Measurements from ENCODE around the gene NUDT4.

The NUDT4 gene

GRCh38 chr12:93441617-93442410, 64.1 kb downstream of the NUDT4 start, which contains the start of gene UBE2N:
UBE2N (minus strand) TSS chr12:93441947; CDS start chr12:93441884, 63 bp downstream.
- peak within 1 kb of the TSS; percentile 87 for H3K4me3 ChIP-seq (ENCODE audit: low read length)
- DNase-seq (ENCODE audit: low read depth), result peak; percentile 96
- no peak for TF ChIP-seq CTCF (IDR thresholded peaks at IDR 0.05; ENCODE audit: insufficient read depth, low read depth, low read length, missing control alignments)

- H3K4me3 ChIP-seq (ENCODE audit: low read length), result peak overlapping the region; percentile 87
- DNase-seq (ENCODE audit: low read depth), result peak; percentile 55
- TF ChIP-seq CTCF (IDR thresholded peaks at IDR 0.05; ENCODE audit: insufficient read depth, low read depth, low read length, missing control alignments), result peak; percentile 4
These were observed 65.0 kb downstream of the NUDT4 start for GRCh38 chr12:93442411-93443340.

GRCh38 chr12:93443576-93443975, 65.9 kb downstream of the NUDT4 start:
- no peak overlapping the region for H3K4me3 ChIP-seq (ENCODE audit: low read length)
- peak; percentile 66 for DNase-seq (ENCODE audit: low read depth)
- no peak for TF ChIP-seq CTCF (IDR thresholded peaks at IDR 0.05; ENCODE audit: insufficient read depth, low read depth, low read length, missing control alignments)

GRCh38 chr12:93447555-93448290, 70.0 kb downstream of the NUDT4 start:
- no peak for TF ChIP-seq CTCF (IDR thresholded peaks at IDR 0.05; ENCODE audit: insufficient read depth, low read depth, low read length, missing control alignments)
- DNase-seq (ENCODE audit: low read depth), result no peak
- H3K4me3 ChIP-seq (ENCODE audit: low read length), result no peak overlapping the region

- peak; percentile 42 for DNase-seq (ENCODE audit: low read depth)
- TF ChIP-seq CTCF (IDR thresholded peaks at IDR 0.05; ENCODE audit: insufficient read depth, low read depth, low read length, missing control alignments), result no peak
- H3K4me3 ChIP-seq (ENCODE audit: low read length), result no peak overlapping the region
These were observed 71.1 kb downstream of the NUDT4 start for GRCh38 chr12:93448796-93449195.

- no peak for DNase-seq (ENCODE audit: low read depth)
- TF ChIP-seq CTCF (IDR thresholded peaks at IDR 0.05; ENCODE audit: insufficient read depth, low read depth, low read length, missing control alignments), result no peak
- H3K4me3 ChIP-seq (ENCODE audit: low read length), result no peak overlapping the region
These were observed 71.6 kb downstream of the NUDT4 start for GRCh38 chr12:93449277-93449676.

Data from epithelial cell of esophagus (primary cell).